ENCODE measurements around the gene KRT75. TPM values are rescaled to one million over a fixed set of nuclear protein-coding genes. Genes with fewer than 3 reads are reported as not detected.

The KRT75 gene
- total RNA-seq, 1 donor from 2014 or later = not detected

DNA sequence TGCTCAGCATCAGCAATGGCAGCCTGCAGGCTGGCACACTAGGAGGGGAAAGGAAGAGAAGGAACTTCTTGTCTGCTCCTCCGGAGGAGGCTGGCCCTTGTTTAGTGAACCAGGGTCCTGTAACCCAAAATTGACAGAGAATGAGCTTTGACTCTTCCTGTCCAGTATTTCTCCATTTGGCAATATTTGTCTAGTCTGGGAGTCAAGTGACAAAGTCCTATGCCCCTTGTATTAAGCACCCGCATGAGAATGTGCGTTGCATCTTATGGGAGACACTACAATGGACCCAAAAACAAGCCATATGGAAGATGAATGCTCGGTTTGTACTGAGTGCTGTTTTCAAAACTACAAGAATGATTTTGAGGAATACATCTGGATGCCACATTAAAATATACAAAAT lies 35.7 kb upstream of the KRT75 start:
- Mint-ChIP-seq H3K9me3 (ENCODE audit: unreplicated experiment) (no peaks in the 10 kb centered on the region), H3K4me1 (ENCODE audit: unreplicated experiment) (no peaks in the 10 kb centered on the region), H3K4me3 (ENCODE audit: unreplicated experiment) (no peak overlapping the region), H3K27ac (ENCODE audit: unreplicated experiment) (no peak overlapping the region), H3K36me3 (ENCODE audit: low read depth, unreplicated experiment) (no peaks in the 10 kb centered on the region), H3K27me3 (ENCODE audit: unreplicated experiment) (no peaks in the 10 kb centered on the region)
- DNase-seq (ENCODE audit: low spot score) = no peak
- TF ChIP-seq, protein P1, sequence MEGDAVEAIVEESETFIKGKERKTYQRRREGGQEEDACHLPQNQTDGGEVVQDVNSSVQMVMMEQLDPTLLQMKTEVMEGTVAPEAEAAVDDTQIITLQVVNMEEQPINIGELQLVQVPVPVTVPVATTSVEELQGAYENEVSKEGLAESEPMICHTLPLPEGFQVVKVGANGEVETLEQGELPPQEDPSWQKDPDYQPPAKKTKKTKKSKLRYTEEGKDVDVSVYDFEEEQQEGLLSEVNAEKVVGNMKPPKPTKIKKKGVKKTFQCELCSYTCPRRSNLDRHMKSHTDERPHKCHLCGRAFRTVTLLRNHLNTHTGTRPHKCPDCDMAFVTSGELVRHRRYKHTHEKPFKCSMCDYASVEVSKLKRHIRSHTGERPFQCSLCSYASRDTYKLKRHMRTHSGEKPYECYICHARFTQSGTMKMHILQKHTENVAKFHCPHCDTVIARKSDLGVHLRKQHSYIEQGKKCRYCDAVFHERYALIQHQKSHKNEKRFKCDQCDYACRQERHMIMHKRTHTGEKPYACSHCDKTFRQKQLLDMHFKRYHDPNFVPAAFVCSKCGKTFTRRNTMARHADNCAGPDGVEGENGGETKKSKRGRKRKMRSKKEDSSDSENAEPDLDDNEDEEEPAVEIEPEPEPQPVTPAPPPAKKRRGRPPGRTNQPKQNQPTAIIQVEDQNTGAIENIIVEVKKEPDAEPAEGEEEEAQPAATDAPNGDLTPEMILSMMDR (IDR thresholded peaks at IDR 0.05; ENCODE audit: unreplicated experiment) = no peak

DNA sequence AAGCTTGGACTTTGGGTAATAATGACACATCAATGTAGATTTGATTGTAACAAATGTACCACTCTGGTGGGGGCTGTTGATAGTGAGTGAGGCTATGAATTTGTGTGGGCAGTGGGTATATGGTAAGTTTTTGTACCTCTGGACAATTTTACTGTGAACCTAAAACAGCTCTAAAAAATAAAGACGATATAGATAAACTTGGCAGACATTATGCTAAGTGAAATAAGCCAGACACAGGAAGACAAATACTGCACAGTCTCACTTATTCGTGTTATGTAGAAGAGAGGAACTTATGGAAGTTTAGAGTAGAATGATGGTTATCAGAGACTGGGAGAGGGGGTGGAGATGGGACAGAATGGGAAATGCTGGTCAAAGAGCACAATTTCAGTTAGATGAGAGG lies 30.7 kb upstream of the KRT75 start:
- Mint-ChIP-seq H3K9me3 (ENCODE audit: unreplicated experiment) (no peaks in the 10 kb centered on the region), H3K27me3 (ENCODE audit: unreplicated experiment) (no peaks in the 10 kb centered on the region), H3K4me3 (ENCODE audit: unreplicated experiment) (no peak overlapping the region), H3K27ac (ENCODE audit: unreplicated experiment) (no peak overlapping the region), H3K4me1 (ENCODE audit: unreplicated experiment) (no peaks in the 10 kb centered on the region), H3K36me3 (ENCODE audit: low read depth, unreplicated experiment) (no peaks in the 10 kb centered on the region)
- TF ChIP-seq, protein P1 (IDR thresholded peaks at IDR 0.05; ENCODE audit: unreplicated experiment) = no peak
- no peak for DNase-seq (ENCODE audit: low spot score)

DNA sequence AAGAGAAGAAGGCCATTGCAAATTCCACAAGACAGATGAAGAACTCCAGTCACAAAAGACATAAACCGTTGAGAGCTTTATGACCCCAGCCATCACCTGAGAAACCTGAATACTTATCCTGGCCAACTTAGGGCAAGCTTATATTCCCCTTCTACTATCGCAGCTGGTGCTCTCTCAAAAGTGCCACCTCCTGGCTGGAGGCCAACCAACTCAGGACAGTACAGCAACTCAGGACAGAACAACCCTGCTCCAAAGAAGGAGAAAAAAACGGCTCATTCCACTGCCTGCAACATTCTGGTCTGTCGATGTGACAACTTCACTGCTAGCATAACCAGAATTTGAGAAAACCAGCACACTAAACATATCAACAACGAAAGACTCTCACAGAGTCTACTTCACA lies 27.5 kb upstream of the KRT75 start:
- Mint-ChIP-seq H3K27ac (ENCODE audit: unreplicated experiment) (no peak overlapping the region), H3K4me3 (ENCODE audit: unreplicated experiment) (no peak overlapping the region), H3K4me1 (ENCODE audit: unreplicated experiment) (no peaks in the 10 kb centered on the region), H3K36me3 (ENCODE audit: low read depth, unreplicated experiment) (no peaks in the 10 kb centered on the region), H3K9me3 (ENCODE audit: unreplicated experiment) (no peaks in the 10 kb centered on the region), H3K27me3 (ENCODE audit: unreplicated experiment) (peaks cover 2% of the 10 kb centered on the region)
- TF ChIP-seq, protein P1 (IDR thresholded peaks at IDR 0.05; ENCODE audit: unreplicated experiment) = no peak
- DNase-seq (ENCODE audit: low spot score) = no peak

DNA sequence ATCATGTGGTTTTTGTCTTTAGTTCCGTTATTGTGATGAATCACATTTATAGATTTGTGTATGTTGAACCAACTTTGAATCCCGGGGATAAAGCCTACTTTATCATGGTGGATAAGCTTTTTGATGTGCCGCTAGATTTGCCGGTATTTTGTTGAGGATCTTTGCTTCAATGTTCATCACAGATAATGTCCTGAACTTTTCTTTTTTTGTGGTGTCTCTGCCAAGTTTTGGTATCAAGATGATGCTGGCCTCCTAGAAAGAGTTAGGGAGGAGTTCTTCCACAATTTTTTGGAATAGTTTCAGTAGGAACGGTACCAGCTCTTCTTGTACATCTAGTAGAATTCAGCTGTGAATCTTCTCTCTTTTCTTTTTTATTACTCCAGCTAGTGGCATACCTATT lies 24.7 kb upstream of the KRT75 start:
- Mint-ChIP-seq H3K36me3 (ENCODE audit: low read depth, unreplicated experiment) (no peaks in the 10 kb centered on the region), H3K4me1 (ENCODE audit: unreplicated experiment) (no peaks in the 10 kb centered on the region), H3K27me3 (ENCODE audit: unreplicated experiment) (peaks cover 2% of the 10 kb centered on the region), H3K27ac (ENCODE audit: unreplicated experiment) (no peak overlapping the region), H3K4me3 (ENCODE audit: unreplicated experiment) (no peak overlapping the region), H3K9me3 (ENCODE audit: unreplicated experiment) (no peaks in the 10 kb centered on the region)
- DNase-seq (ENCODE audit: low spot score) = no peak
- TF ChIP-seq, protein P1 (IDR thresholded peaks at IDR 0.05; ENCODE audit: unreplicated experiment) = no peak

DNA sequence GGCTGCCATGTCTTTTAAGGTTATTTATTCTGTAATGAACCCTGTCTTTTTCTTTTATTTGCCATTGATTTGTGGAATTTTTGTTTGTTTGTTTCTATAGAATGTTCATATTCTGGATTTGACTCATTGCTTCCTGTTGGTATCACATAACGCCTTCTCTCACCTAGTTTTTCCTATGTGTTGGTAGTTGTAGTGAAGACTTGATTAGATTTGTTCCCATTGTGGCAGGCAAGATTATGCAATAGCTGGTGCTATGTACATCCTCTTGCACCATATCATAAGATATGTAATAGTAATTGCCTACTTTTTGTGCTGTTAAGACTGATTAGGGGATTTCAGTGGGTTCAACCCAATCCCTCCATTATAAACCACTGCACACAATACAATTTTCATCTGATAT lies 21.6 kb upstream of the KRT75 start:
- no peaks in the 10 kb centered on the region for H3K4me1 Mint-ChIP-seq (ENCODE audit: unreplicated experiment)
- no peak overlapping the region for H3K4me3 Mint-ChIP-seq (ENCODE audit: unreplicated experiment)
- DNase-seq (ENCODE audit: low spot score) = no peak
- H3K36me3 Mint-ChIP-seq (ENCODE audit: low read depth, unreplicated experiment) = no peaks in the 10 kb centered on the region
- H3K27me3 Mint-ChIP-seq (ENCODE audit: unreplicated experiment) = peaks cover 2% of the 10 kb centered on the region
- no peaks in the 10 kb centered on the region for H3K9me3 Mint-ChIP-seq (ENCODE audit: unreplicated experiment)
- H3K27ac Mint-ChIP-seq (ENCODE audit: unreplicated experiment) = no peak overlapping the region
- TF ChIP-seq, protein P1 (IDR thresholded peaks at IDR 0.05; ENCODE audit: unreplicated experiment) = no peak

Data from endothelial cell (in vitro differentiated cells).